ENCODE results near the gene POU2F3. TPM values are rescaled to one million over a fixed set of nuclear protein-coding genes. Genes with fewer than 3 reads are reported as not detected.

The POU2F3 gene
- total and polyA plus RNA-seq, 4 donors, result 2.6 to 3.9 (median 3.1) TPM

DNA sequence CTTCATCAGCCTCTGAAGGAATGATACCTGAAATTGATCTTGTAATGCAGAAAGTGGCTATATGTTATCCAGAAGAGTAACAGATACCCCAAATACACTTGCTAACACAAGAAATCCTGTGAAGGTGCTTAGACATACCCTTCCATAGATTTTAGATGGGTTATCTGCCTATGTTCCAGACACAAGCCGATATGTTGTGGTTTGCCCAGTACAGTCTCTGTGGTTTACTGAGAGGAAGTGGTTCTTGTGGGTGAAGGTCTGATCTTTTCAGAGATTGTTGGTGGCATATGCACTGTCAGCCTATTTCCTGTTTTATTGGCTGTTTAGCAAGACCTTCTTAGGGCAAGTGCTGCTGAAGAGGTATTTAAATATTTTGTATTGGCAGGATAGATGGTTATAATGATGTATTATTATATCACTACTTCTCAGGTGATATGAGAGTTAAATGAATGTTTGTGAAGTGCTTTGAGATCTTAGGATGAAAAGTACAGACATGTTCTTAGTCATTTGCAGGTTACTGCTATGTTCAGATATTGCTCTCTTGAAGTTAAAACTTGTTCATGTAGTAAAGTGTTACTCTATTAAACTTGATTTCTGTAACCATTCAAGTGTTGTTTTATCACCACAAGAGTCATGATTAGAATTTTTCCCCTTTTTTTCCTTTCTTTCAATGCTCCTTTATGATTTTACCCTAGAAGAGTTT is 104.5 kb downstream of the POU2F3 start:
- Histone ChIP-seq H3K4me3 (no peak overlapping the region), H3K27me3 (ENCODE audit: control insufficient read depth in 3 of 3, insufficient read depth in 3 of 3, low read length in 2 of 3) (no peaks in the 10 kb centered on the region), H3K9ac (ENCODE audit: insufficient read depth in 1 of 2, low read length in 2 of 2) (no peak overlapping the region), H3K36me3 (ENCODE audit: control insufficient read depth in 4 of 4, insufficient read depth in 4 of 4, low read length in 4 of 4) (no peaks in the 10 kb centered on the region), H3K27ac (ENCODE audit: low read depth in 1 of 2, low read length in 1 of 2) (no peak overlapping the region), H3K4me1 (ENCODE audit: control insufficient read depth in 5 of 5, insufficient read depth in 5 of 5, low read length in 5 of 5) (peaks cover 3 to 40% (median 19%) of the 10 kb centered on the region in 5 donors), H3K9me3 (ENCODE audit: control insufficient read depth in 4 of 4, insufficient read depth in 3 of 4, low read length in 3 of 4) (no peaks in the 10 kb centered on the region)
- DNase-seq, result no peak
- 16 to 19% methylated on average over 1 of the region's 1 CpG for WGBS, 2 donors
- peak; percentile 58 for ATAC-seq (ENCODE audit: insufficient read depth, low FRiP score)
- no peak for TF ChIP-seq CTCF (IDR thresholded peaks at IDR 0.05; ENCODE audit: control extremely low read depth, extremely low read depth)

GRCh38 chr11:120346233-120346632 is 106.3 kb downstream of the POU2F3 start:
- Histone ChIP-seq H3K4me1 (ENCODE audit: control insufficient read depth in 5 of 5, insufficient read depth in 5 of 5, low read length in 5 of 5) (peaks cover 3 to 38% (median 17%) of the 10 kb centered on the region in 5 donors), H3K4me3 (no peak overlapping the region), H3K36me3 (ENCODE audit: control insufficient read depth in 4 of 4, insufficient read depth in 4 of 4, low read length in 4 of 4) (no peaks in the 10 kb centered on the region), H3K27ac (ENCODE audit: low read depth in 1 of 2, low read length in 1 of 2) (peak overlapping the region in 1 of 2 donors; percentile 29), H3K27me3 (ENCODE audit: control insufficient read depth in 3 of 3, insufficient read depth in 3 of 3, low read length in 2 of 3) (no peaks in the 10 kb centered on the region), H3K9me3 (ENCODE audit: control insufficient read depth in 4 of 4, insufficient read depth in 3 of 4, low read length in 3 of 4) (no peaks in the 10 kb centered on the region), H3K9ac (ENCODE audit: insufficient read depth in 1 of 2, low read length in 2 of 2) (no peak overlapping the region)
- ATAC-seq (ENCODE audit: insufficient read depth, low FRiP score) (no peak), DNase-seq (no peak)
- 47 to 73% methylated on average over 1 of the region's 1 CpG for WGBS, 2 donors
- no peak for TF ChIP-seq CTCF (IDR thresholded peaks at IDR 0.05; ENCODE audit: control extremely low read depth, extremely low read depth)

DNA sequence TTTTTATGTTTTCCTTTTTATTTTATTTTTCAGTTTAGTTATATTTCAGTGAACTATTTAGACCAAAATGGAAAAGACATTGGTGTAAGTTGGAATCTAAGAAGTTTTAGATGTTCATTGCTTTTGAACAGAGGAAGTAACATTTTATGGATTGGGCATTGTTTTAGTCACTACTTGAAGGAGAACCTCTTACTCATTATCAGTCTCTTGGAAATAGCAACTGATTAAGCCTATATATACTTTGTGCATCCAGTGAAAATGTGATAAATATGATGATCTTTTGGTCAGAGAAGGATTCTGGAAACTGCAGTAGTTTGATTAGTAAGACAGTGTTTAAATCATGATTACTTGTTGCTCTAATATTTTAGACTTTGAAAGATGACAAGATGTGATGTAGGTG is 110.7 kb downstream of the POU2F3 start:
- H3K9me3 ChIP-seq (ENCODE audit: control insufficient read depth in 4 of 4, insufficient read depth in 3 of 4, low read length in 3 of 4), result no peaks in the 10 kb centered on the region
- no peak overlapping the region for H3K4me3 ChIP-seq
- H3K27me3 ChIP-seq (ENCODE audit: control insufficient read depth in 3 of 3, insufficient read depth in 3 of 3, low read length in 2 of 3), result no peaks in the 10 kb centered on the region
- peaks cover 14 to 55% (median 33%) of the 10 kb centered on the region in 5 donors for H3K4me1 ChIP-seq (ENCODE audit: control insufficient read depth in 5 of 5, insufficient read depth in 5 of 5, low read length in 5 of 5)
- DNase-seq, result no peak
- H3K36me3 ChIP-seq (ENCODE audit: control insufficient read depth in 4 of 4, insufficient read depth in 4 of 4, low read length in 4 of 4), result no peaks in the 10 kb centered on the region
- H3K27ac ChIP-seq (ENCODE audit: low read depth in 1 of 2, low read length in 1 of 2), result no peak overlapping the region
- no peak for TF ChIP-seq CTCF (IDR thresholded peaks at IDR 0.05; ENCODE audit: control extremely low read depth, extremely low read depth)
- no peak overlapping the region for H3K9ac ChIP-seq (ENCODE audit: insufficient read depth in 1 of 2, low read length in 2 of 2)
- ATAC-seq (ENCODE audit: insufficient read depth, low FRiP score), result no peak

- 65 to 78% methylated on average over 6 of the region's 6 CpGs for WGBS, 2 donors
- no peak for ATAC-seq (ENCODE audit: insufficient read depth, low FRiP score)
- H3K36me3 ChIP-seq (ENCODE audit: control insufficient read depth in 4 of 4, insufficient read depth in 4 of 4, low read length in 4 of 4), result no peaks in the 10 kb centered on the region
- H3K4me1 ChIP-seq (ENCODE audit: control insufficient read depth in 5 of 5, insufficient read depth in 5 of 5, low read length in 5 of 5), result peaks cover 12 to 41% (median 27%) of the 10 kb centered on the region in 5 donors
- no peak overlapping the region for H3K27ac ChIP-seq (ENCODE audit: low read depth in 1 of 2, low read length in 1 of 2)
- no peaks in the 10 kb centered on the region for H3K27me3 ChIP-seq (ENCODE audit: control insufficient read depth in 3 of 3, insufficient read depth in 3 of 3, low read length in 2 of 3)
- DNase-seq, result no peak
- no peak overlapping the region for H3K9ac ChIP-seq (ENCODE audit: insufficient read depth in 1 of 2, low read length in 2 of 2)
- H3K4me3 ChIP-seq, result no peak overlapping the region
- TF ChIP-seq CTCF (IDR thresholded peaks at IDR 0.05; ENCODE audit: control extremely low read depth, extremely low read depth), result no peak
- no peaks in the 10 kb centered on the region for H3K9me3 ChIP-seq (ENCODE audit: control insufficient read depth in 4 of 4, insufficient read depth in 3 of 4, low read length in 3 of 4)
Measured at GRCh38 chr11:120352405-120352804, 112.5 kb downstream of the POU2F3 start.

Measured in lung (tissue), 12 donors.